HG02642 (cell line): Measurements from ENCODE around the gene TMEM204.

Experiments used
- ATAC-seq: cut with Tn5 transposase; IDR thresholded peaks from one replicate; pipeline ENCODE4 v1.9.1; 2021; ENCODE audit warnings: mild to moderate bottlenecking; ENCODE audit not compliant: unreplicated experiment, poor library complexity

TMEM204 gene

DNA sequence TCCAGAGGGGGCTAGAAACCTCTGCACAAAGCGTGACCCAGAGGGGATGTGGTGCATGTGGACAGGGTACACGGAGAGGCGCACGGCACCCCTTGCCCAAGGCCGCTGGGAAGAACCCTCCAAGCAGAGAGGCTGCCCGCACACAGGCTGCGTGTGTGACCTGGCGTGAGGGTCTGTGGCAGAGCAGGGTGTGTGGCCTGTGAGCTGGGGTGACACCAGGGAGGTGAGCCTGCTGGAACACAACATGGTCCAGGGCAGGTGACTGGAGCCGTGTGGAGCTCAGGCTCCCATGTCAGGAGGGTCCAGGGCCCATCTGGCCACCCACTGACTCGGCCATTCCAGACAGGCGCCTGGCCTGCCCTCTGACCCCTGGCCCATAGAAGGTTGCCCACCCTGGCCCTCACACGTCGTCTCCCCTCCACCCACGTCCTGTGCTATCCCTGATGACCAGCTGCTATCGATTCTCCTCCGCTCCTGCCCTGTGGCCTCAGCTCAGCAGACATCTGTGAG, 14.8 kb upstream of the TMEM204 start:
- ATAC-seq = no peak

DNA sequence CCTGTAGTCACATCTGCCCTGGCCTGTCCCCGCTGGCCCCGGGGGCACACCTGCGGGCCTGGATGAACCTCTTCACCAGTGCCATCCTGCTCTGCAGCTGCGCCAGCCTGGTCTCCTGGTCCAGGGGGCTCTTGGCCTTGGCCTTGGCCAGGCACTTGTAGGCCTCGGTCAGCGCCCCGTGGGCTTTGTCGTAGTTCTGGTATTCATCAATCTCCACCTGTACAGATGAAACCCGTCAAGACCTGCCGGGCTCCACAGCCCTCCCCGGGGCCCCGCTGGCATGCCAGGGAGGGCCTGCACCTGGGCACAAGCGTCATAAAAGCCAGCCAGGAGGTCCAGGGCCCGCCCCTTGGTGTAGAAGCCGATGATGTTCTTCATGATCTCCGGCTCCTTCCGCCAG, 13.6 kb upstream of the TMEM204 start:
- ATAC-seq = no peak

DNA sequence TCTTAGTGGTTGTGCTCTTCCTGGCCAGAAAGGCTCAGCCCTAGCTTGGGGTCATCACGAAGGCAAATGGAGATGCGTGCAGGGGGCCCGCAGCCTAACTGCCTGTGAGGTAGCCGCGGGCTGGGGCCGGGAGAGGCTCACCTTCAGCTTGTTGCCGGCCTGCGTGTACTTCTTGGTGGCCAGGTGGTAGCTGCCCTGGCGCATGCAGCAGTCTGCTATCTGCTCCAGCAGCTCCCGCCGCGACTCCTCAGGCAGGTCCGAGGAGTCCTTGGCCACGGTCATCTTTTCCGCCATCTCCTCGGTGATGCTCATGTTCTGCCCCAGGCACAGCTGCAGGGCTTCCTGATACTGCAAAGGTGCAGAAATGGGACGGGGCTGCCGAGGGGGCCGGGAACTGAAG, 13.0 kb upstream of the TMEM204 start:
- no peak for ATAC-seq

DNA sequence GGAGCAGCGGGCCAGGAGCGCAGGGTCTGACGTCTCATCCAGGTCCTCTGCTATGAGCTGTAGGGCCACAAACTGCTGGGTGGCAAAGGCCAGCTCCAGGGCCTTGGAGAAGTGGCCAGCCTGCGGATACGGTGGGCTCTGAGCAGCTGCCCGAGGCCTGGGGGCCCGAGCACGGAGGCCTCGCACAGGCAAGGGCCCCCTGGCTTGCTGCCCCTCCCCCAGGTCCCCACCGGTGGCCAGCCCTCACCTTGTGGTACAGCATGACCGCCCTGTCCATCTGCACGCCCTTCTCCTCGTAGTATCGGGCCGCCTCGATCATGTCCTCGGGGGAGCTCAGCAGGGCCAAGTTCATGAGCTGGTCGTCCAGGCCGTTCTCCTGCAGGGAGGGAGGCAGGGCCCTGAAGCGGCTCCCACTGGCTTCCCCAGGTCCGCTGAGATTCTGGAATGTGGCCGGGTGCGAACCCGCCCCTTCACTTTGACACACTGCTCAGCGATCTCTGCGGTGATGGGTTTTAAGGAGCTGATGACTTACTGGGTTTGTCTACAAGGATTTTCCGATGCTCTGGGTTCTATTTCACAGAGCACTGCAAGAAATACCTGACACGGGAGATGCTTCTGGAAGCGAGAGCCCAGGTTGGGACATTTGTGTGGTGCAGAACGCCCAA, 9.8 kb upstream of the TMEM204 start:
- no peak for ATAC-seq

DNA sequence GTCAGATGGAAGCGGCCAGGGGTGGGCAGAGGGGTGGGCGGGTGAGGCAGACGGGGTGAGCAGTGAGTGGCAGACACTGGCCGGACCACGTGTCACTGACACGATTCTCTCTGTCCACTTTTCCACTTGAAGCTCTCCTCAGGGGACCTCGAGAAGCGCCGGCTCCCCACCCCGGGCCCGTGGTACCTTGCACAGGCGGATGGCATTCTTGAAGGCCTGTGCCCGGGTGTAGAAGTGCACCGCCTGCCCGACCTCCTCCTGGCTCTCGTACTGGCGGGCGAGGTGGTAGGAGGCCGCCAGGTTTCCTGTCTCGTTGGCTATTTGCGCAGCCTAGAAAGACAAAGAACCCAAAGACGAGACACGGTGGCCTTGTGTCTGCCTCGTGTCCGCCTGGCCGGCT, 9.1 kb upstream of the TMEM204 start:
- no peak for ATAC-seq

DNA sequence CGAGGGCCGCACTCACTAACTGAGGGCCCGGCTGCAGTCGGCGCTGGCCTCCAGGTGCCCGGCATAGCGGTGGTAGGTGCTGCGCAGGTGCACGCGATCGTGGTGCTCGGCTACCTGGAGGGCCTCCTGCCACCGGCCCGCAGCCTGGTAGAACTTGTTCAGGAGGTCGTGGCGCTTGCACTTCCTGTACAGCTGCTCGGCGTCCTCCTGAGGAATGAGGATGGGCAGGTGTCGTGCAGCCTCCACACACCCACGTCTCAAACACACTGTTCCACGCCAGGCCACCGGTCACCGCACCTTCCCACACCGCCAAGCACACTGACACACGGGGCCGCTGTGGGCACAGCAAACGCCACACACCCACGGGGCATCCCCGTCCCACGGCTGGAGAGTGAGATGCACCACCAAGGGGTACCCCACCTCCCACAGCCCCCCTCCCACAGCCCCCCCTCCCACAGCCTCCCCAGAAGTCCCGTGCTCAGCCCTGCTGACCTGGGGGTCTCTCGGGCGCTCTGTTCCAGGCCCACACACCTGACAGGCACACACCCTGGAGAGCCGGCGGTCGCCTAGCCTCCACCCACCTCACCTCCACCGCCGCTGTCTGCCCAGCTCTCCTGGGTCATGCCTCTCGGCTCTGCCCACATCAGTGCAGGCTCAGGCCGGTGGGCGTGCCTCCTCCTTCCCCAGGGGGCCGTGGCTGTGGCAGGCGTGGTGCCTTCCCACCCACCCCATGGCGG, 7.4 kb upstream of the TMEM204 start:
- no peak for ATAC-seq

DNA sequence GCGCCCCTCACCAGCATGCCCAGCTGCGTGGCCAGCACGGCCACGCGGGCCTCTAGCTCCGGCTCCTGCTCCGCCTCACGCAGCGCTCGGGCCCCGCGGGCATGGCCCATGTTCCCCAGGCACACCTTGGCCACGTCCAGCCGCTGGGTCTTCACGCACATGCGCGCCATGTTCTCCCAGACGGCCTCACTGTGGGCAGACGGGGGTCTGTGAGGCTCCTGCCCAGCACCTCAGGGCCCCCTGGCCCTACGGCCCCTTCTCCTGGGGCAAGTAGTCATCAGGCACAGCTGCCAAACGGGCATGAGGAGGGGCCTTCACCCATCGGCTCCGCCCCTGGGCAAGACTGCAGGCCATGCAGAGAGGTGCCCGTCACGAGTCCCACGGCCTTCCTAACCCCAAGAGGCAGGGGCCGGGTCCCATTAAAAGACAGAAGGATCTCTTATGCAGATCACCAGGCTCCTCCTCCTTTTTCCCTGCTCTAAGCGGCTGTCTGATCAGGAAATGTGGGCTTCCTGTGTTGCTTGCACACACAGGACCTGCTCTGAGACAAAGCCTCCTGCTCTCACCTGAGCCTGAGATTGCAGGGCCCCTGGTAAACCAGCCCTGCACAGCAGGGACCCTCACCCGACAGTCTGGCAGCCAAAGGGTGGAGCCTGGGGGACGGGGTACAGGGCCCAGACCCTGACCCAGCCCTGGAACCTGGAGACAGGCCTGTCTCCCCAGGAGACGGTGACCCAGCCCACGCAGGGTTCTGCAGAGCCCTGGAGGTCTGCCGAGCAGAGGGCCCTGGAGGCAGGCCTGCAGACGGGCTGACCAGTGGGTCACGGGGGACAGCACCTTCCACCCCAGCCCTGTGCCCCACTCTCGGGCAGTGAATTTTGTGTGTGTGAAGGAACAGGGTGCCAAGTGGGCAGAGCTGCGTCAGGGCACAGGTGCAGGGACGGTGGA, 6.6 kb upstream of the TMEM204 start:
- ATAC-seq = no peak

DNA sequence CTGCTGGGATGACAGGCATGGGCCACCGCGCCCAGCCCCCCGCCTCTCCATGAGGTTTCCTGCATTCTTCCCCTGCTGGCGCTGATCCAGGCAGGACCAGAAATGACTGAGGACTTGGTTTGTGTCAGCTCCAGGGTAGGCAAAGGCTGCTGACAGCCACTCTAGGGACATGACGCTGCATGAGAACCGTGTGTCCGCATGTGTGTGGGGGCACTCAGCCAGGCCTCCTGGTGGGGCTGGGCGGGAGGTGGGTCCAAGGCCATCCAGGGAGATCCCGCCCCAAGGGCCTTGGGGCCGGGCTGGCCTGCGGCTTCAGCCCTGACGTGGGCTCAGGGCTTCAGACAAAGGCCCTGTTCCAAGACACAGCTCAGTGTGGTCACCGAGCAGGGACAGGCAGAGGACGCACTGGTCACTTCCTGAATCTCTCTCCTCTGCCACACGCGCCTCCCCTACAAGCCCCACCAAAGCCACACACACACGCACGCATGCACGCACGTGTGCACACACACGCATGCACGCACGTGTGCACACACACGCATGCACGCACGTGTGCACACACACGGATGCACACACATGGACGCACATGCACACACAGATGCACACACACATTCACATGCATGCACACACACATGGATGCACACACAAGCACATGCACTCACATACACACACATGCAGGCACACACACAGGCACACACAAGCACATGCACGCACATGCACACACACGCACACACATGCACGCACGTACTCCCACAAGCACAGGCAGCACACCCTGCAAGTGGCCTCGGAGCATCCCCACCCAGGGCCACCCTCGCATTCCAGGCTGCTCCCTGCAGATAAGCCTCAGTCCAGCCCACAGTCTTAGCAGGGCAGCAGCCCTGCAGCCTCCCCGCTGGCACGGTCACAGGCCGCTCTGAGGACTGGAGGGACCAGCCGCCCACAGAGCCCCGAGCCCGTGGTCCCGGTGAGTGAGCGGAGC, 5.3 kb upstream of the TMEM204 start:
- ATAC-seq = no peak

DNA sequence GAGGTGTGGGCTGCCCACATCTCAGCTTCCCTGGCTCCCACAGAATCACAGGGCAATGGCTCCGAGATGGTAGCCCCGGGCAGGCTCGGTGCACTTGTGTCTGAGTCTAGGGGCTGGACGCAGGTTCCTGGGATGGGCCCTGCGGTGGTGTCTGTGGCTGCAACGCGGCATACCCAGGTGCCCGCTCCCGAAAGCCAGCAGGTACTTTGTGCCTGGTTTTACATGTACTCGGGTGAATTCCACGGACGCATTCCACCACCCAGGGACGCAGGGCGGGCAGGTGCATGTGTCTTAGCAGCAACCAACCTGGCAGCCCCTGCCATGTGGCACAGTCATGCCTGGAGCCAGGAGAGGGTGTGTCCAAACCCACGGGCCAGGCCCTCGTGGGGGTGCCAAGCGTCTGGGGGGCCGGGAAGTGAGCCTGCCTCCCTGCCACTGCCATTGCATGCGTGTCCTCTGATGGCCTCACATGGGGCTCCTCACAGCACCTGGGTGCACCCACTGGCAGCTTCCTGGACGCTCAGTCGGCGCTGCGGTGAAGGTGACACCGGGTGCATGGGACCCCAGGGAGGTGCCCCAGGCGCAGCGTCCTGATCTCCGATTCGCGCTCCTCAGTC, 4.4 kb upstream of the TMEM204 start:
- no peak for ATAC-seq

DNA sequence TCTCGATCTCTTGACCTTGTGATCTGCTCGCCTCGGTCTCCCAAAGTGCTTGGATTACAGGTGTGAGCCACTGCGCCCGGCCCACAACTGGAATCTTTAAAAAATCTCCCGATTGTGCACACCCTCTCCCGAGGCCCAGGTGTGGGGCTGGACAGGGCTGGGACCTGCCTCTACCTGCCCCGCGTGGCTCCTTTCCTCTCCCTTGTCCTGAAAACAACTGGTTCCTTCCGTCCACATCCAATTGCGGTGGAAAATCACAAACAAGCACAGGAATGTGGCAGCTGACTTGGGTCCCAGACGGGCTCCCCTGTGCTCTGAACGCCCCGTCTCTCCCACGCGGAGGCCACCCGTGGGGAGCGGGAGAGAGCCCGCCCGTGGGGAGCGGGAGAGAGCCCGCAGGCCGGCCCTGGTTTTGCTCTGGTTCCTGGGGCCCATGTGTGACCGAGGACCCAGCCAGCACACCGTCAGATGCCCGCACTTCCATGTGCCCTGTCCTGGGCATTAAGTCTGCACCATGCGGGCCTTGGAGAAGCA, 3.0 kb upstream of the TMEM204 start:
- ATAC-seq = no peak

DNA sequence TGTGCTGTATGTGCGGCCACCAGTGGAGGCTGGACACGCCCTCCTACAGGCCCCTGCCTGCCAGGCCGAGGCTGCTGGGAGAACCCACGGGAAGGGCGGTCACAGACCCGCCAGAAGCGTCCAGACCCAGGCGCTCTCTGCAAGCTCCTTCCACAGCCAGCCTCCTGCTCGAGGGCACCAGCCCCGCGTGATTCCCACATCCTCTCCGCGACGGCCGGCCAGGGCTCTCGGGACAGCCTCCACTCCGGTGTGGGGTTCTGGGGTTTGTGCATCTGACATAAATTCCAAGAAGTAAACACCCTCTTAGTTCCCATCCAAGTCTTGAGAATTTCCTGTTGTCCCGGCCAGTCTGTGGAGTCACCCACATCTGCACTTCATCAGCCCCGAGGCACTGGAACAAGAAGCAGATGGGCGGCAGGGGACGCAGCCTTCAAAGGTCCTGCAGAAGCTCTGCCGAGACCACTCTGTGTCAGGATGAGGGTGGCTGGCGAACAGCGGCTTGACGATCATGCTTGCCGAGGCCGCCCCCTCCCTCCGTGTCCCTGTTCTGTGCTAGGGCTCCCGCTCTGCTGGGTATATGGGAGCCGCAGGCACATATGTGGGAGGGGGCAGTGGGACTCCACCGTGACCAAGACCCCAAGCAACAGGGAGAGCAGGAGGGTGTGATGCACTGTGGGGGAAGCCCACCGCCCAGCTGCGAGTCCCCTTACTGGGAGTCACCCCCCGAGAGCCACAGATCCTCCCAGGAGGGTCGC, 2.4 kb upstream of the TMEM204 start:
- no peak for ATAC-seq

DNA sequence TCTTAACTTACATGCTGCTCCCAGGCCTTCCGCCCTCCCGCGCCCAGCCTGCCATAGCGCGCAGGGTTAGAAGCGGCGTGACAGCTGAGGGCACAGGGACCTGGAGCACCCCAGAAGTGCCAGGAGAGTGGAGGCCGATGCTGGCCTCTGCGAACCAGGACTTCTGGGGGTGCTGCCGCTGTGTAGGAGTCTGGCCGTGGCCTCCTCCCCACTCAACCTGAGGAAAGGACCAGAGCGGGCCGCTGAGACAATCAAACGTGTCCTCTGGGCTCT, 1.9 kb upstream of the TMEM204 start:
- ATAC-seq = no peak

DNA sequence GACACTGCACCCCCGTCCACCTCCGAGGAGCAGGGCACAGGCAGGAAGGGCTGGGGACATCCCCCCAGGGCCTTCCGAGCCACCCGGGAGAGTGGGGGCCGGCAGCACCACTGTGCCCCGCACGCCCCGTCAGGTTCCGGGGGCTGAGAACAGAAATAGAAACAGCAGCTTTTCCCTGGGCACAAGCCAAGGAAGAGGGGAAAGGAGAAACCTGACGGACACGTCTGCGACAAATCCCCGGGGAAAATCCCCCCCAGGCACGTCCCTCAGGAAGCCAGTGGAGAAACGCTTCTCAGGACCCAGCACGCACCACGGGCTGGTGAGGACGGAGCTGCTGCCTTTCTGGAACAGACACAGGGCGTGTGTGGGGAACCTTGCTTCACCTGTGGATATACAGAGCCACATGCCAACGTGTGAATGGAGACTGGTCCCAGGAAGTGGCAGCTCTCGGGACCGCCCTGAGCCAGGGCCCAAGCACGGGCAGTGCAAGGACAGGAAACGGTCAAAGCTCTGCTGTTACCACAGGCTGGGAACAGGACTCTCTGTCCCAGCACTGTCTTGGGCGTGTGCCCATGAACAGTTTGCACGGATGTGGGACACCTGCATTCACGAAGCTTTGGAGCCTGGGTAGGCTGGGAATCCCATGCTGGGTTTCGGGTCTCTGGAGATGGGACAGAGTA, 1.2 kb upstream of the TMEM204 start:
- no peak for ATAC-seq

DNA sequence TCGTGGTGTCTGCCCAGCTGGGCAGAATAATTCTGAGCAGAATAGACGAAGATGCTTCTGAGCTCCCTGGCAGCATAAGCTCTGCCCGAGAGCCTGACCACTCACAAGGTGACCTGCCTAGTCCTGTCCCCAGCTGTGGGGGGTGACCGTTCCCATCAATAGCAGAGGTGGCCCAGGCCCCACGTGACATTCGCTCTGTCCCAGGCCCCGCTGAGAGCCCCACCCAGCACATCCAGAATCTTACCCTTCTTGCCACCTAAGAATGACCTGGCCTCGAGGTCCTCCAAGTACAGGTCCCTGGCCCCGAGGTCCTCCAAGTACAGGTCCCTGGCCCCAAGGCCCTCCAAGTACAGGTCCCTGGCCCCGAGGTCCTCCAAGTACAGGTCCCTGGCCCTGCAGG, 695 bp upstream of the TMEM204 start:
- no peak for ATAC-seq

DNA sequence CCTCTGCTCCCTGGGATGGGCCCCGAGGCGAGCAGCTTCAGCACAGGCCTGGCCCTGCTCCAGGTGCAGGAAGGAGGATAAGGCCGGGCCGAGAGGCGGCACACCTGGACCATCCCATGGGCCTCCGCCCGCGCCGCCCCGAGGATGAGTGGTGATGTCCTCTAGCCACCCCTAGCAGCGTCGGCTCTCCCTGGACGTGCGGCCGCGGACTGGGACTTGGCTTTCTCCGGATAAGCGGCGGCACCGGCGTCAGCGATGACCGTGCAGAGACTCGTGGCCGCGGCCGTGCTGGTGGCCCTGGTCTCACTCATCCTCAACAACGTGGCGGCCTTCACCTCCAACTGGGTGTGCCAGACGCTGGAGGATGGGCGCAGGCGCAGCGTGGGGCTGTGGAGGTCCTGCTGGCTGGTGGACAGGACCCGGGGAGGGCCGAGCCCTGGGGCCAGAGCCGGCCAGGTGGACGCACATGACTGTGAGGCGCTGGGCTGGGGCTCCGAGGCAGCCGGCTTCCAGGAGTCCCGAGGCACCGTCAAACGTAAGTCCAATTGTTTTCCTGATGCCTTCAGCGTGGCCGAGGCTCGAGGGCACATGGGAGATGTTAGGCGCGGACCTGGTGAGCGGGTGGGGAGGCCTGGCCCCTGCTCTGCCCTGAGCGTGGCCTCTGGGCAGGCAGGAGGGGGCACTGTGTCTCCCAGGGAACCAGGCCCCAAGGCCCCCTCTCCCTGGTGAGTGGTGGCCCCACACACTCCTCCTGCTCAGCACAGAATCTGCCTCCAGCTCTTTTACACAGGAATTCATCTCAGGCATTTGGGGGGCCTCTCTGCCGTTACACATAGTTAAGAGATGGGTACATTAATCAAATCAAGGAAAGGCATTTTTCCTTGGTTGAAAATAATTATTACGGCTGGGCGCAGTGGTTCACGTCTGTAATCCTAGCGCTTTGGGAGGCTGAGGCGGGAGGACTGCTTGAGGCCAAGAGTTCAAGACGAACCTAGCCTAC, 855 bp downstream of the TMEM204 start:
- no peak for ATAC-seq

DNA sequence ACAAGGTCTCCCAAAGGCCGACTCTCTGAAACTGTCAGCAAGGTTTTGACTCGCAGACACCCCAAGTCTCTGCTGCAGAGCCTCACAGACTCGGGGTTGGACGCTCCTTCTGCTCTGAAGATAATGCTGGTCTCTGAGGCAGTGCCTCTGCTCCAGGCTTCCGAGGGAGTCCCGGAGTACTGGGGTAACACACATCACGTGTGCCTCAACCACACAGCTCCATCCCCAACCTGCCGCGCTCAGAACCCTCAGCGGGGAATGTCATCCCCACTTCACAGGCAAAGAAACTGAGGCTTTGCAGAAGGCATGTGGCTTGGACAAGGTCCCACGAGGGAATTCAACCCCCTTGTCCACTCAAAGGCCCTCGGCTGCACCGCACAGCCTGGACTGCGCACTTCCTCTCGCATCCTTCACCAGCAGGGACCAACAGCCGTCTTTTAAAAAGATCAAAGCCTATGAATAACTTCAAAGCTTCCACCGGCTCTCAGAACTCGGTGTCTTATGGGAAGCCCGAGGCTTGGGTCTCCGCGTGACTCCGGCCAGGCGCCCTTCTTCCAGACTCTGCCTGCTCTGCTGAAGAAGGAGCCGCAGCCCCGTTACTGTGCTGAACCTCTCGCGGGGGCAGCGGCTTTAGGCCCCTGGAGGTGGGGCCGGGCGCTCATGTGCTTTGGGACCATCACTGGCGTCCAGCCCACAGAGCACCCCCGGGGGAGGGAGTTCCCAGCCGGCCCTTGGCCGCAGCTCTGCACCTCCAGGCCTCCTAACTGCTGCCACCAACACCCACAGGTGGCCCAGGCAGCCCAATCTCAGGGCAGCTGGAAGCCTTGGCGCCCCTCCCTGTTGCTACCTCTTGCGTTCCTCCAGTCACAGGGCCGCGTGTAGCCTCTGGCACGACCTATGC, 2.2 kb downstream of the TMEM204 start:
- no peak for ATAC-seq
